HG03039 (cell line): Measurements from ENCODE around the gene RS1.

ENCODE experiments used
- ATAC-seq: cut with Tn5 transposase; IDR thresholded peaks from one replicate; pipeline ENCODE4 v1.9.1; 2021; ENCODE audit warnings: mild to moderate bottlenecking, moderate library complexity; ENCODE audit not compliant: unreplicated experiment

The RS1 gene

DNA sequence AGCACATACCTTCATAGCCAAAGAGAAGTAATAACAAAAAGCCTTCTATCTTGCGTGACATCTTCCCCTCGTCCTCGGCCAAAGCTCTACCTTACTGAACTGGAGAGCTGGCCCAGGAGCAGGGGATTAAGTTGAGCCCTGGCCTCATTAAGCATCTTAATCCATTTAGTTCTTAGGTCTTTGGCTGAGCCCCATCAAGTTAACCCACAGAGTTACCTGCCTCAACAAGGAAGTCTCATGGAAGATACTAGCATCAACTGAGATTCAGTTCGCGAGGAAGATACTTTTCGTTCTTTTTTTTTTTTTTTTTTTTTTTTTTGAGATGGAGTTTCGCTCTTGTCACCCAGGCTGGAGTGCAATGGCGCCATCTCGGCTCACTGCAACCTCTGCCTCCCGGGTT is at the start of gene RS1:
TSS of gene RS1 (minus strand) at position 101 of the 400 bp plus-strand sequence. CDS start at position 61, 40 bp downstream.
- ATAC-seq = no peak

- ATAC-seq = no peak
These were observed 47.9 kb upstream of the RS1 start for GRCh38 chrX:18719852-18720251.

DNA sequence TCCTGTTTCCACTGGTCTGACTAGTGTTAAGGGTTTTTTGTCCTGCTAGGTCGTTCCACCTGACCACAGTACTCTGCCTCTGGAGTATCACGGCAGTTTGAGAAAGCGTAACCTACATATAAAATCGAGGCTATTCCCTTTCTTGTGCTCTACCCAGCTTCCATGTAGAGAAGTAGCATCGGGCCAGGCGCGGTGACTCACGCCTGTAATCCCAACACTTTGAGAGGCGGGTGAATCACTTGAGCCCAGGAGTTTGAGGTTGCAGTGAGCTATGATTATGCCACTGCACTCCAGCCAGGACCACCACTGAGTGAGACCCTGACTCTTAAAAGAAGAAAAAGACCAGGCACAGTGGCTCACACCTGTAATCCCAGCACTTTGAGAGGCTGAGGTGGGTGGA is 43.0 kb upstream of the RS1 start:
- ATAC-seq = no peak

- ATAC-seq = no peak
These were observed 37.9 kb upstream of the RS1 start for GRCh38 chrX:18709833-18710232.

DNA sequence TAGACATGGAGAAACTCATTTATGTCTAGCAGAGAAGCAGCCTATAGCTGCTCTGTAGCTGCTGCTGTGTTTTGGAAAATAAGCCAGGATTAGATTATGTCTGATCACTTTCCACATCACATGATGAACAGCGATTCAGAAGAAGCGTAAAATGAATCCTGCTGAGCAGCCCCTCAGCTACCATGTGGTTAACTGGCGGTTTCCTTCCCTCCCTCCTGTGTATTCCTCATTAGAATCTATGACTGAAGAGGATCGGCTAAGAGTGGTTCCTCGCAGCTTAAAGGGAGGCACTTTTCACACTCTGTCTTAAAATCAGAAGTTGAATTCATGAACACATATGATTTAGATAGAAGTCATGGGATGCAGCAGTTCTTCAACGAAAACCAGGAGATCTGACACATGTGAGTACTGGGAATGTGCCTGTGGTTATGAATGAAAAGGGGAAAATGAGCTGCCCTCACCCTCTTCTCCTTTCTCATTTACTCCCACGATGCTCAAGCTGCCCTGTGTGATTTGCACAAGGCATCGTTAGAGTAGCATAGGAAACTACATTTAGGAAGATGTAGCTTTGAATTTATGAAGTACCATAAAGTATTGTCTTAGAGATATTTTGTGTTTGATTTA is 35.6 kb upstream of the RS1 start, which contains the start of gene PPEF1:
TSS of gene PPEF1 (plus strand) at position 220 of the 624 bp plus-strand sequence. CDS start at position 356, 136 bp downstream.
- no peak for ATAC-seq

DNA sequence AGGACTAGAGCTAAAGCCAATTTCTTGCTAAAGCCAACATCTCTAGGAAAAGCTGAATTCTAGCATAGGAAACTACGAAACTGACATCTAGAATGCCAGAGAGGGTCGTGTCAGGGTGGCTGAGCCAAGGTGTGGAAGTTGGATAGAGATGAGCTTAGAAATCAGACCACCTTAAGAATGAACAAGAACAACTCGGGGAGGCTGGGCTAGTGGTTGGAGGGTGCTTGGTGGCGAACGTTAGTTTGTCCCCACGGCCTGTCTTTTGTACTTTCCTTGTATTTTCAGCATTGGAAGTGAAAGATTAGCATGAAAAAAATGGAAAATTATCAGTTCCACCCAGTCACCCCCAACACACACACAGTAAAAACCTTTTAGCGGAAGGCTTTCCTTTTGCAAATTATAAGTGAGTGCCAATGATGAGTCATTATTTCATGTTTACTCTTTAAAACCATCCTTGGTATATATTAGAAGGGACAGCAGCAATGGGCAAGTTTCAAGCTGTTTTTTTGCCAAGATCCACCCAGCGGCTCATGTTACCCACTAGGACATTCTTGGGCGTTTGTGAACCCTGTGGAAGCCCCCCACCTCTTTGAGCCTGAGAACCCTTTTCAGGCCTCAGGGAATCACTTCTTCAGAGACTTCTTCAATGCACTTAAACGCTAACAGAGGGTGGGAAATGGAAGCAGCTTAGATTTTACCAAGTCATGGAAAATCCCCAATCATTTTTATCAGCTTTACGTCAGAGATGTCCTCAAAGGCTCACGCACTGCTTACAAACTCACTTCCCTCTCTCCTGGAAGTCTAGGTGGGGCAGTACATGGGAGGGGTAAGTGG is 30.7 kb upstream of the RS1 start:
- ATAC-seq = no peak

GRCh38 chrX:18701621-18702361 is 29.9 kb upstream of the RS1 start:
- no peak for ATAC-seq

GRCh38 chrX:18698737-18699650 is 27.1 kb upstream of the RS1 start:
- ATAC-seq = no peak

DNA sequence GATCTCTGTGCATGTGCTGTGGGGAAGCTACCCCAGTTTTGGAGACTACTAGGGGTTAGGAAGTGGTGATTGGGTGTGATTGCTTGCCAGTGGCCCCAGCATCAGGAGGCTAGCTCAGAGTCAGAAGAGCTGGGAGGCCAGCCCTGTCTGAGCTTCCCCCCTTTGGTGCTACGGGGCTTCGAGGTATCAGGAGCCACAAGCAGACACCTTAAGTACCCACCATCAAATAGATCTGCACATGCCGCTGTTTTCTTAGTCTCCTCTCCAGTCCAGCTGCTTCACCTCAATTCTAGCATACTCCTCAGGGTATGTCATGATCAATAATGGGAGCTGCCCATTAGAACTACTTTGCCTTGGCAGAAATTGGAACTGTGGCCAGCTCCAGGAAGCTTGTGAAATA is 24.7 kb upstream of the RS1 start:
- no peak for ATAC-seq

GRCh38 chrX:18692541-18692940 is 20.6 kb upstream of the RS1 start:
- no peak for ATAC-seq

GRCh38 chrX:18691431-18691830 is 19.5 kb upstream of the RS1 start:
- ATAC-seq = no peak

DNA sequence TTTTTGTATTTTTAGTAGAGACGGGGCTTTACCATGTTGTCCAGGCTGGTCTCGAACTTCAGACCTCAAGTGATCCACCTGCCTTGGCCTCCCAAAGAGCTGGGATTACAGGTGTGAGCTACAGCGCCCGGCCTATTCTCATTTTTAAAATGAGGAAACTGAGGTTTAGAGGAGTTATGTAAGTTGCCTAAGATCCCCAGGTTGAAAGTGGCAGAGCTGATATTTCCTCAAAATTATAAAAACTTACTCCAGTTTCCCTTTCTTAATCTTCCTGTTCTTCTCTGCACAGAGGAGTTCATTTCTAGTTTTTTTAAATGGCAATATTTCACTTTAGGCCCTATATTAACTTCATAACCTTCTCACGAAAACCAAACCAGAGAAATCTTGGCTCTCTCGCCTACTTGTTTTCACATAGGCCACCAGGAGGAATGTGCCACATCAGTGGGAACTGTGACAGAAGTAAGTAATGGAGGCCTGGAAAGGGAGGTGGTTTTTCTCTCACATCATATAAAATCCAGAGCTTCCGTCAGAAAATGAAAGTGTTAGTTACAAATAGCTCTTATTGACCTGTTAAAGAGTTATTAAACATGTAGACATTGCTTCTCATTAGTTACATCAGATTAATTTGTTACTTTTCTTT is 16.1 kb upstream of the RS1 start:
- ATAC-seq = no peak

GRCh38 chrX:18682979-18683387 is 11.1 kb upstream of the RS1 start:
- no peak for ATAC-seq

DNA sequence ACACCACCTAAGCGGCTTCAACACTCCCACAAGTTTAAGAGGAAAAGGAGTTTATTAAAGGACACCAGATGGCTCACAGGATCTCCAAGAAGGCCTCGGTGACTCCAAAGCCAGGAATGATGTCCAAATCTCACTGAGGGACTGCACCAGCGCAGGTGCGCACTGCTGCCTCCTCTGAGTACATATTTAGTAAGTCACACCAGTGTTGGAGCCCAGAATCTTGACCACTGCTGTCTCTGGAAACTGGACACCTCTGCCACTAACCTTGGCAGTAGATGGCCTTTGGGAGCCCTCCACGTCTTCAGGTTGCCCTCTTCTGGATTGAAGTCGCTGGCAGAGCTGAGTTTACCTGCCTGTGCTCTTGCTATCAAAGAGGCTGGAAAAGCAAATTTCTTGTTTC is 10.1 kb upstream of the RS1 start:
- no peak for ATAC-seq

DNA sequence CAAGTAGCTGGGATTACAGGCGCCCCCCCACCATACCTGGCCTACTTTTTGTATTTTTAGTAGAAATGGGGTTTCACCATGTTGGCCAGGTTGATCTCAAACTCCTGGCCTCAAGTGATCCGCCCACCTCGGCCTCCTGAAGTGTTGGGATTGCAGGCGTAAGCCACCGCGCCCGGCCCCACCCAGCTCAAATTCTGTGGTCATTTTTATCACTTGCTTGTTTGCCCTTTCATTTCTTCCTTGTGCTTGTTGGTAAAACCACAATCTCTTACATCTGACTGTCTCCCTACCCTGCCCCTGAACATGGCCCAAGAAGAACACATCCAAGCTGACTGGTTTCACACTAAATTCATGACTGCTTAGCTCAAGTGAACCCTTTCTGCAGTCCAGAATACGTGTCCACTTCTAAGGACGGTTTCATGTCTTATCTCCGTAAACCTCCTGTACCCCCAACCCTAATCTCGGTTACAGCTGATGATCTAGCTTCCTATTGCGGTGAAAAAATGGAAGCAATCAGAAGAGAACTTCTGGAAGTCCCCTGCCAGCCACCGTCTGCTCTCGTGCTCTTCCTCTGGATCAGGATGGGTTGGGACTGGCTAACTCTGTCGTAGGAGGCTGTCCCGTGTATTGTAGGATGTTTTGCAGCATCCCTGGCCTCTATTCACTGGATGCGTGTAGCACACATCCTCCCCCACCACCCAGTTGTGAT is 5.4 kb upstream of the RS1 start:
- no peak for ATAC-seq

DNA sequence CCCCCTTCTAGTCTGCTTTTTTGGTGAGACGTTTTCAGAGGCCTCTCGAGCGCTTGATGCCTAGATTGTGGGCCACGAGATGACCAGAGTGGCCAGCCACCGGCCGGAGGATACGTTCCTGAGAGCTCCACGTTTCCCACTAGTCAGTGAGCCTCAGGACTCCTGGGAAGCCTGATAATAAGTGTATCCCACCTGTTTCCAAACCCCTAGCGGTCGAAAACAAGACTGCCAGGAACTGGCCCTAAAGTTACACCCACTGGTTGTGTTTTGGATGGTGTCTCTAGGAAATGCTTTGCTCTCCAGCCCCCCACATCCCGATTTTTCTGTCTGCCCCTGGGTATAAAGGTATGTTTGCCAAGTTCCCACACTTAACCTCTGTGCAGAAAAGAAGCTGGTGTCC is 4.6 kb upstream of the RS1 start:
- ATAC-seq = no peak

- ATAC-seq = no peak
These were observed 4.1 kb upstream of the RS1 start for GRCh38 chrX:18676050-18676449.

DNA sequence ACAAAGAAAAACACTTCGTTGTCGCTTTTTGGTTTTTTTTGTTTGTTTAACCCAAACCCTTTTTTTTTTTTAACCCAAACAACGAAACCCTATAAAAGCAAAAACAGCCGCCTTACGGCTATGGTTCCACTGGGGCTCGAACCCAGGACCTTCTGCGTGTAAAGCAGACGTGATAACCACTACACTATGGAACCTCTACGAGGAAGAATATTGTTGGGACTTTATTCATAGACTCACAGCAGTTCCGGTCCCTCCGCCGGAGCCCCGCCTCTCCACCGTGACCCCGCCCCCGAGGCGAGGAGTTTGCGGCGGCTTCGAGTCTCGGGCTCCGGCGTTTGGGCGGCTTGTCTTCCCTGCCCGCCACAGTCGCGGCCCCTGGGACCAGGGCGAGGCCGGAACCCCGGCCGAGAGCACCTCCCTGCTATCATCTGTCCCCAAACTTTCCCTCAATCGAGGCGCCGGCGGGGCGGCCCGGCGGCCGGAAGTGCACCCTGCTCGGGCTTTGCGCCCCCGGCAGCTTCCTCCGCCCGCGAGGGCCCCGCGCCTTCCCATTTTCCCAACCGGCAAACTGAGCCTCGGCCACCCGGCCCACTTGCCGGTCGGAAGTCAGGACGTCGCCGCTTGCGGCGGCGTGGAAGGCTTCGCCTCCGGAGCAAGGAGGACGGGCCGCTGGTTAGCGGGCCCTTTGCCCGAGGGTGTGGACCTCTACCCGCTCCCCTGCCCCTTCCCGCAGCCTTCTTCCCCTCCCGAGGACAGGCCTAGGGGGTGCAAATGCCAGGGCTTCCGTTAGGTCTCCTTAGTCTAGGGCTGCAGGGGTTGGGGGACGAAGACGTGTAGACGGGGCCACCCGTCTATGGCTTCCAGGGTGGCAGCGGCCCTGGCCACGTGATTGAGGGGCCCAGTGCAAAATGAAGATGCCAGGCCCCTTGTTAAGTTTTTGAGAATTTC is 3.2 kb upstream of the RS1 start:
- peak; percentile 75 for ATAC-seq
